Mesodermal cell (in vitro differentiated cells): ENCODE data around the gene DNAH17.

Experiments used
- H3K27ac ChIP-seq: 2 replicates; pipeline ENCODE4 v1.7.0; 2013; ENCODE audit warnings: mild to moderate bottlenecking, low read depth, low read length, moderate library complexity; ENCODE audit not compliant: severe bottlenecking
- H3K36me3 ChIP-seq: 2 replicates; pipeline ENCODE4 v1.7.1; 2013; ENCODE audit warnings: mild to moderate bottlenecking, low read length, moderate library complexity; ENCODE audit not compliant: control insufficient read depth, insufficient read depth
- H3K4me1 ChIP-seq: one replicate; pipeline ENCODE4 v1.7.1; 2013; ENCODE audit warnings: mild to moderate bottlenecking, low read length; ENCODE audit not compliant: insufficient read depth, control insufficient read depth, poor library complexity, severe bottlenecking
- H3K4me3 ChIP-seq: 2 replicates; pipeline ENCODE4 v1.7.0; 2013; ENCODE audit warnings: low read length, control low read depth, mild to moderate bottlenecking; ENCODE audit not compliant: insufficient read depth, poor library complexity, severe bottlenecking; ENCODE audit errors: extremely low read depth
- H3K9me3 ChIP-seq: 2 replicates; pipeline ENCODE4 v1.7.1; 2013; ENCODE audit warnings: mild to moderate bottlenecking, low read length, moderate library complexity; ENCODE audit not compliant: control insufficient read depth
- WGBS, 2 experiments: methylation state at CpG; one replicate each; pipeline ENCODE4 v1.1.5; 2013; ENCODE audit warnings: missing lambda C conversion rate in 2 of 2; ENCODE audit not compliant: insufficient coverage in 2 of 2; 5-methylcytosine and 5-hydroxymethylcytosine counted together

DNAH17 gene

DNA sequence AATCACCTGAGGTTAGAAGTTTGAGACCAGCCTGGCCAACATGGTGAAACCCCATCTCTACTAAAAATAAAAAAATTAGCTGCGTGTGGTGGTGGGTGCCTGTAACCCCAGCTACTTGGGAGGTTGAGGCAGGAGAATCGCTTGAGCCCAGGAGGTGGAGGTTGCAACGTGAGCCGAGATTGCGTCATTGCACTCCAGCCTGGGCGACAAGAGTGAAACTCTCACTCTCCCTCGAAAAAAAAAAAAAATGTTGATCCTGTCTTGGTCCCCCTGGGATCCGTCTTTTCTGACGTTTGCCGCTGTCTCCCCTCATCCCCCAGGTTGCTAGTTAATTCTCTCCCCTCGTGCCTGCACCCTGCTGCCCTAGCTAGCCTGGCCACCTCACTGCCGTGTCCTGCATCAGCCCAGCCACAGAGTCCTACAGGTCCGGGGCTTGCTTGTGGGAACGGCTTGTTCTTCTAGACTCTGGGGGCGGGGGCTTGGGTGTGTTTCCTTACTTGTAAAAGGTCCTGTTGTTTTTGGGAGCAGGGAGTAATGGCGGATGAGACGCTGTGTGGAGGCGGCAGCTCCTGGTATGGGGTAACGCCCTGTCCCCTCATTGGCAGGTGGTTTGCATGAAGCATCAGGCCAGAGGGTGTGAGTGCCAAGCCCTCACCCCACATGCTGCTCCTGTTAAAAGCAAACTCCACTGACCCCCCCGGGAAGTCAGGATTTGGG lies 154.2 kb downstream of the DNAH17 start:
- Histone ChIP-seq H3K36me3 (peaks cover 89% of the 10 kb centered on the region), H3K4me3 (no peak overlapping the region), H3K27ac (no peak overlapping the region), H3K4me1 (peaks cover 16% of the 10 kb centered on the region), H3K9me3 (no peaks in the 10 kb centered on the region)
- WGBS, 2 experiments: 91 to 94% methylated on average over 12 to 19 of the region's 20 CpGs

DNA sequence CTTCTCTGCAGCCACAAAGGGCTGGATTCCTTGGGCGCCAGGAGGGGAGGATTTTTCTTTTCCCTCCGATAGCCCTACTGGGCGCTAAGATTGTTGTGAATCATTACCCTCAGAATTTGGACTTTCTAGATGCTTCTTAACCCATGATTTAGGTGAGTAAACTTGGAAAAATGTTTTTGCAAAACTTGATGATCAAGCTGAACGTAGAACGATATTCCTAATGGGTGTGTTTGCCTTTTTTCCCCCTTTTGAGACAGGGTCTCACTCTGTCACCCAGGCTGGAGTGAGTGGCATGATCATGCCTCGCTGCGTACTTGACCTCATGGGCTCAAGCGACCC lies 155.0 kb downstream of the DNAH17 start:
- no peak overlapping the region for H3K27ac ChIP-seq
- H3K4me1 ChIP-seq: peaks cover 16% of the 10 kb centered on the region
- no peaks in the 10 kb centered on the region for H3K9me3 ChIP-seq
- H3K36me3 ChIP-seq: peaks cover 92% of the 10 kb centered on the region
- H3K4me3 ChIP-seq: no peak overlapping the region
- WGBS, 2 experiments: 93 to 96% methylated on average over 2 to 5 of the region's 8 CpGs

DNA sequence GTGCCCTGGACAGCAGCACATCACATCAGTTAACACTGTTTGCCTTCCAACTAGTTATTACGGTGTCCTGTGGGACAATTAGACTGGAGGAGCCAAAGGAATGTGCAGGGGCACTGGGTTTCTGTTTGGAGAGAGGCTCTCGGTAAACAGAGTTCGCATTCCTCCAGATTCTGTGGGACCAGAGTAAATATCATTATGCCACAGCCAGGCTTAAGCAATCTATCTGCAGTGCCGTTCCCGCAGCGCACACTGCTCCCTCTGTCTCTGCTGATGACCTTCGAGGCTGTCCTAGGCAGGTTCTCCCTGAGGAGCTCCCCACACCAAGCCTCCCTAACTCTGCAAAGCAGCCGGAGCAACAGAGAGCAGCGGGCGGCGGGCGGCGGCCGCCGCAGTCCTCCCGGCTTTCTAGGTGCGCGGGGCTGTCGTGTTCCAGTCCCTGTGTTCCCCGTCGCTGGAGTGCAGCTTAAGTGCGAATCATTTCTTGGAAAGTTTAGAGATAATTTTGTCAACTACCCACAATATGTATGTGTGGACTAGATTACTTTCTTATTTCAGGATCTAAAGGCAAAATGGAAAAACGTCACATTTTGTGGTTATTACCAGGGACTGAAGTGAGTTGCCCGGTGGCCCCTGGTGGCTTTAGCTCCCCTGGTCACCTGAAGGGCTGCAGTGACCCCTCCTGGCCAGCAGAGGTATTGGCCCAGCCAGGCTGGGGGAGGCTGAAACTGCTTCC lies 155.5 kb downstream of the DNAH17 start:
- WGBS, 2 experiments: 80 to 86% methylated on average over 14 to 16 of the region's 24 CpGs
- no peaks in the 10 kb centered on the region for H3K9me3 ChIP-seq
- H3K4me1 ChIP-seq: peaks cover 21% of the 10 kb centered on the region
- peaks cover 93% of the 10 kb centered on the region for H3K36me3 ChIP-seq
- H3K4me3 ChIP-seq: no peak overlapping the region
- H3K27ac ChIP-seq: peak overlapping the region; percentile 78

DNA sequence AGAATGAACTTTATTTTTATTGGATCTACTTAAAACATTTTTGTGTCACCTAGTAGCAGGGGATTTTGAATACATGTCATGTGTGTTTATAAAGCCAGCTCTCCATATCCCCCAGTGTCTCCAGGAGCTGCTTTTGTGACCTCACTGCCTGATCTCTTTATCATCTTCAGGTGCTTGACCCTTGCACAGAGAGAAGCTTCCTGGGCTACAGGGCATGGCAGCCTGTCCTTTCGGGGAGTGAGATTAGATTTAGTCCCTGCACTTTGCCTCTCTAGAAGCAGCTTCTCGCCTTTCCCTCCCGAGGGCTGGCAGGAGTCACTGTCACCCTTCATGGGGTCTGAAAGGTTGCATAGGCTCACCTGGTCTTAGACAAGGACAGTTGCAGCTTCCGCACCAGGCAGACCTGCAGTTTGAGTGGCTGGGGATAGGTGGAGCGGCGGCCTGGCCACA lies 156.1 kb downstream of the DNAH17 start:
- peaks cover 92% of the 10 kb centered on the region for H3K36me3 ChIP-seq
- H3K4me3 ChIP-seq: no peak overlapping the region
- peak overlapping the region; percentile 78 for H3K27ac ChIP-seq
- 91% methylated on average over 4 of the region's 6 CpGs for WGBS, 2 experiments
- H3K4me1 ChIP-seq: peaks cover 27% of the 10 kb centered on the region
- H3K9me3 ChIP-seq: no peaks in the 10 kb centered on the region

DNA sequence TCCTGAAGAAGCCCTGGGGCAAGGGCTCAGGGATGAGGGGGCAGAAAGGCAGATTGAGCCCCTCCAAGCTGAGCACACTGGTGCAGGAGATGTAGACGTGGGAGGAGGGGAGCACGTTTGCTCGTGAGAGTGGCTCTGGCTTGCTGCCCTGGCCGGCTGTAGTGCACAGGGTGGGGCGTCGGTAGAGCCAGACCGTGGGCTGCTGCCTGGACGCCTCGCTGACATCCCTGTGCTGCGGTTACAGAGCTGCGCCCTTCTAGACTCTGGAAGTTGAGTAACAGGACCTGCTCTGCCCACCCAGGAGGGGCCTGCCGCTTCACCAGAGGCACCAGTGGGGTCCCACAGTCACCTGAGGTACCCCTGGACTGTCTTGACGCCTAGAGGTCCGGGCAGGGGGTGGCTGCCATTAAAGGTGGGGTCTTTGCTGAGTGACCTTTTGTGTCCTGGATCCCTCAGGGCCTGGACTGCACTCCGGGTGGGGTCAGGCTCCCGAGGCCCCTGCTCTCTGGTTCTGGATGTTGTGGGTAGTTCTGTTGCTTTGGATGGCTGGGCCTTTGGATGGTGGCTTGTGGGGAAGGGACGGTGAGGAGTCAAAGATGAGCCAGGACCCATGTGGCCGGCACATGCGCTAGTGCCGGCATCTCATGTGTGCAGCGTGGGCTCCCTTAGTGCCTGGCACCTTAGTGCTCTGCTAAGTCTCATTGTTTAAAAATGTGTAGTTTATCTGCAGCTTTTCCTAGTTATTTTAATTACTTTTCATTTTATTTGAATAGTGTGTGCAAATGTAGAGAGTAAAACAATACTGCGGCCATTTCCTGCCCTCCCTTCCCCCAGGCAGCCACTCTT lies 157.0 kb downstream of the DNAH17 start:
- Histone ChIP-seq H3K27ac (no peak overlapping the region), H3K4me3 (no peak overlapping the region)
- WGBS, 2 experiments: 93 to 97% methylated on average over 15 to 16 of the region's 22 CpGs

DNA sequence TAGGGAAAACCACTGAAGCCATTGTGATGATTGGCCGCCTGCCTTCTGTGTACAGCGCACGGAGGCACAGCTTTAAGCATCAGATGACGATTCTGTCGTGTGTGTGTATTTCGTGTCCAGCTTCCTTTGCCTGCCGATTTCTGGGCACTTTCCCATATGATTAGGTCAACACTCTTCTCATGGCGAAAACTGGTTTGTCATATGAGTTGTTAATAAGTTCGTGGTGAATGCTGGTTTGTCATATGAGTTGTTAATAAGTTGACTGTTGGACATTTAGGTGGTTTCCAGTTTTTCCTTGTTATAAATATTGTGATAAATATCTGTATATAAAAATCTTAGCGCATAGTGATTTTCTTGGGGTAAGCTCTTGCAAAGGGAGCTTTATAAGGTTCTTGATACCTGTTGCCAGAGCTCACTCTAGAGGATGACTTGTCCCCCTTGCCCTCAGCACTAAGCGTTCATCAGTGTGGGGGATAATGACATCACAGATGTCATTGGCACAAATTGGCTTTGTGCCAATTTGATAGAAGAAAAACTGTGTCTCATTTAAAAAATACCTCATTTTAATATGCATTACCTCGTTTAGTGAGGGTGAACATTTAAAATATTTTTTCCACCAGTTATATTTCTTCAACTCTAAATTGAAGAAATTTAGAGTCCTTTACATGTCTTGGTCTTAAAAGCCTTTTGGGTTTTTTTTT lies 158.7 kb downstream of the DNAH17 start:
- Histone ChIP-seq H3K36me3 (peaks cover 90% of the 10 kb centered on the region), H3K27ac (no peak overlapping the region), H3K4me3 (no peak overlapping the region), H3K9me3 (no peaks in the 10 kb centered on the region), H3K4me1 (peaks cover 42% of the 10 kb centered on the region)
- 80 to 84% methylated on average over 7 to 9 of the region's 12 CpGs for WGBS, 2 experiments

More for the DNA sequence above, 157.0 kb downstream of the DNAH17 start:
- Histone ChIP-seq H3K36me3 (peaks cover 92% of the 10 kb centered on the region), H3K9me3 (no peaks in the 10 kb centered on the region), H3K4me1 (peaks cover 34% of the 10 kb centered on the region)

DNA sequence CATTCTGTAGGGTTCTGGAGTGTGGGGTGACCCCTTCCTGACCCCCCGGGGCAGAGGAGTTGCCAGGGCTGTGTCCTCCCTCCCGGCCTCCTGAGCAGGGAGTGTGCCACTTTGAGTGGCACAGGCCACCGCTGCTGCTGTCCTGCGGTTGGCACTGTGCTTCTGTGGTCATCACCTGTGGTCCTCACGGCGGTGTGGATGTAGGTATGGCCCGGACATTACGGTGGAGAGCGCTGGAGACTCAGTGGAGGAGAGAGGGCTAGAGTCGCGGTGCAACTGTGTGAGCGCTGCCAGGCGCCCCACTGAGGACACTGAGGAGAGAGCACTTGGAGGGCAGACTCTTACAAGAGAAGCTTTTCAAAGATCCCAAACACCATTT lies 159.7 kb downstream of the DNAH17 start:
- Histone ChIP-seq H3K36me3 (peaks cover 90% of the 10 kb centered on the region), H3K4me1 (peaks cover 44% of the 10 kb centered on the region), H3K4me3 (no peak overlapping the region), H3K9me3 (no peaks in the 10 kb centered on the region), H3K27ac (peak overlapping the region; percentile 85)
- 94 to 98% methylated on average over 5 to 12 of the region's 13 CpGs for WGBS, 2 experiments

DNA sequence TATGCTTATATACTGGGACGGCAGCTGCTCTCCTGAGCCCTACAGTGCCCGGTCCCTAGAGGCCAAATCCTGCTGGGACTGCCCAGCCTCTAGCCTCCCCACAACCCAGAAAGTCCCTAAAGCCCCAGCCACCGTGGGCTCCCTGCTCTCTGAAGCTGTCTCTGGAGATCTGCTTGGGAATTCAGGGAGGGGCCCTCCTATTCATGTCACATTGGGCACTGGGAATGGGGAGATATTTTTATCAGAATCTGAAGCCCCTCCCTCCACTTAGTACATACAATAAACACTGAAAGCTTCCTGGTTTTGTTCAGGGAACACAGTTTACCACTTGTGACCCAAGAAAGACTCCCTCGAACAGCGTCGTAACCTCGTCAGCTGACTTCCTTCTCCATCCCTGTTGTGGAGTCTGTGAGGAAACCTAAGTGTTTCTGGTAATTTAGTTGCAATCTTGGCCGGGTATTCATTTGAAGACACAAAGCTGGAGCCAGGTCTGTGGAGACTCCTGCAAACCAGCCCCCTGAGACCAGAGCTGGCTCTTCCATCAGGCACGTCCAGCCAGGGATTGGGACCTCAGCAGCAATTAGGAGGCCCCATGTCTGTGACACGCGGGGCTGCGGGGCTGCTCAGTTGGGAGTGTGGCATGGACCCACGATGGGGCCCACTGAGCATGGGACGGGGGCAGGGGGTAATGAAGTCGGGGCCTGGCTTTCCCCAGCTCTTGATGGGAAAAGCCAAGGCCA lies 160.2 kb downstream of the DNAH17 start:
- Histone ChIP-seq H3K4me1 (peaks cover 44% of the 10 kb centered on the region), H3K4me3 (no peak overlapping the region)

DNA sequence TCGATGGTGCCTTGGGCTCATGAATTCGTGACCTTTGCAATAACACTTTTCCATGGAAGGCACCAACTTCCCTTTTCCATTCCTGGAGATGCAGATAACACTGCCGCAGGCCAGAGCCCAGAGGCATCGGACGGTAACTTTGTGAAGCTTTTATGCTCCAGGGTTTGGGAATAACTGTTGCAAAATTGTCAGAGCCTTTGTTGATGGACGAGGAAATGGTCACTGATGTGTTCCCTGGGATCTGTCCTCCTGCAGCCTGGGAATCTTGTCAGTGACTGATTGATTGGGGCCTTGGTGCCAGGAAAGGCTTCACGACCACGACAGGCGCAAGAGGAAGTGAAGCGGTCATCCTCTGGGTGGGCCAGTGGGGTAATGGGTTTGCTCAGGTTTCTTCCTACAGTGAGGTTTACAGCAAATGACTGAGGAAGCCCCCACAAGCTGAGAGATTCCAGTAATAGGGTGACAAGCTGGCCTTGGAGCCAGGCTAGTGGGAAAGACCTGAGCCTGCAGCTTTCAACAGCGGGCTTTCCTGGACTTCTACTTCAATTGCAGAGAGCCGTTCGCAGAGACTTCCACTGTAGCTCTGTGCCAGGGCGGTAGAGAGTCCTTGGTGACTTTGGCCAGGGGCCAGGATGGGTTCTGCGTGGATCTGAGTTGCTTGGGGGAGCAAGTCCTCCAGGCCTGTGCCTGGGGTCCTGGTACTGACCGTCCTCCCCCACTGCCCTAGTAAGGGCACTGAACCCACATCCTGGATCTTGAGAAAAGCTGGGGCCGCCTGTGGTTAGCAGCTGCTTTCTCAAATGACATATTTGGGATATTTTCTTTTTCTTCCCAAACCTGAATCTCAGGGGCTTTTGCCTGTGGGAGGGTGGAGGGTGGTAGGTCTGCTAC lies 161.1 kb downstream of the DNAH17 start:
- Histone ChIP-seq H3K27ac (peak overlapping the region; percentile 85), H3K9me3 (no peaks in the 10 kb centered on the region), H3K36me3 (peaks cover 90% of the 10 kb centered on the region), H3K4me3 (no peak overlapping the region), H3K4me1 (peaks cover 40% of the 10 kb centered on the region)
- 87 to 88% methylated on average over 16 of the region's 17 CpGs for WGBS, 2 experiments

More for the DNA sequence above, 160.2 kb downstream of the DNAH17 start:
- H3K27ac ChIP-seq: peak overlapping the region; percentile 85
- peaks cover 92% of the 10 kb centered on the region for H3K36me3 ChIP-seq
- 88 to 97% methylated on average over 7 to 9 of the region's 15 CpGs for WGBS, 2 experiments
- no peaks in the 10 kb centered on the region for H3K9me3 ChIP-seq
